22Rv1 (cell line): ENCODE measurements around the gene C1QL1.

ENCODE experiments used
- ZFX ChIP-seq: fragments of 450-650 bp; IDR thresholded peaks from 2 replicates; pipeline ENCODE4 v1.6.1; 2017; ENCODE audit warnings: antibody characterized with exemption, borderline replicate concordance
- TF ChIP-seq, protein P1 (sequence below): fragments of 450-650 bp; IDR thresholded peaks from 2 replicates; pipeline ENCODE4 v1.5.1; 2017; ENCODE audit warnings: mild to moderate bottlenecking

DNA sequence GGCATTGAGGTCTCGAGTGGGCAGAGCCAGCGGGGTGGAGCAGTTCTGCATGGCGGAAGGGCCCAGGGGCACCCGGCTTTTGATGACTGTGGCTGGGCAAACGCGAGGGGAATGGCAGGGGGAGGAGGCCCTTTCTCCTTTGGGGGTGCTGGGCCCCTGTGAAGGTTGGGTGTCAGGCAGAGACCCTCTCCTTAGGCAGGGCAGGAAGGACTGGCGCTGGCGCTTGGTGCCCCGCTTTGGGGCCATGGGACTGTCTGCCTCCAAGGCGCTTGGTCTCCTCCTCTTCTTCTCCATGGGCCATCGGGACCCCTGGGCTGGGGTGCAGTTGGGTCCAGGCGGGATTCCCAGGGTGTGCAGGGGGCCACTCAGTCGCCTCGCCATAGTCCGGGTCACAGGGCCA, 40.0 kb downstream of the C1QL1 start:
- TF ChIP-seq, protein P1, sequence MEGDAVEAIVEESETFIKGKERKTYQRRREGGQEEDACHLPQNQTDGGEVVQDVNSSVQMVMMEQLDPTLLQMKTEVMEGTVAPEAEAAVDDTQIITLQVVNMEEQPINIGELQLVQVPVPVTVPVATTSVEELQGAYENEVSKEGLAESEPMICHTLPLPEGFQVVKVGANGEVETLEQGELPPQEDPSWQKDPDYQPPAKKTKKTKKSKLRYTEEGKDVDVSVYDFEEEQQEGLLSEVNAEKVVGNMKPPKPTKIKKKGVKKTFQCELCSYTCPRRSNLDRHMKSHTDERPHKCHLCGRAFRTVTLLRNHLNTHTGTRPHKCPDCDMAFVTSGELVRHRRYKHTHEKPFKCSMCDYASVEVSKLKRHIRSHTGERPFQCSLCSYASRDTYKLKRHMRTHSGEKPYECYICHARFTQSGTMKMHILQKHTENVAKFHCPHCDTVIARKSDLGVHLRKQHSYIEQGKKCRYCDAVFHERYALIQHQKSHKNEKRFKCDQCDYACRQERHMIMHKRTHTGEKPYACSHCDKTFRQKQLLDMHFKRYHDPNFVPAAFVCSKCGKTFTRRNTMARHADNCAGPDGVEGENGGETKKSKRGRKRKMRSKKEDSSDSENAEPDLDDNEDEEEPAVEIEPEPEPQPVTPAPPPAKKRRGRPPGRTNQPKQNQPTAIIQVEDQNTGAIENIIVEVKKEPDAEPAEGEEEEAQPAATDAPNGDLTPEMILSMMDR, result no peak
- no peak for TF ChIP-seq ZFX
